Brain microvascular endothelial cell (primary cell): Measurements from ENCODE around the gene ITGB8.

Source experiments
- DNase-seq: peaks from one replicate; pipeline ENCODE4 v3.0.0-alpha.2; 2020
- H3K27ac ChIP-seq: fragments of 250-450 bp; sonication (Bioruptor Pico); 2 replicates; pipeline ENCODE4 v1.5.1; 2020; ENCODE audit warnings: mild to moderate bottlenecking, moderate library complexity
- H3K27me3 ChIP-seq: fragments of 250-450 bp; sonication (Bioruptor Pico); replicated peaks from 2 replicates; pipeline ENCODE4 v1.5.1; 2020; ENCODE audit warnings: mild to moderate bottlenecking
- H3K36me3 ChIP-seq: fragments of 250-450 bp; sonication (Bioruptor Pico); replicated peaks from 2 replicates; pipeline ENCODE4 v1.5.1; 2020; ENCODE audit warnings: mild to moderate bottlenecking
- H3K4me3 ChIP-seq: 2 replicates; pipeline ENCODE4 v1.5.1; 2011; ENCODE audit warnings: low read depth, mild to moderate bottlenecking, control low read depth, low read length, moderate library complexity
- CTCF ChIP-seq: IDR thresholded peaks from 2 replicates; pipeline ENCODE4 v1.5.1; 2011; ENCODE audit warnings: low read depth, mild to moderate bottlenecking, moderate library complexity, low read length, control low read depth, inconsistent platforms; ENCODE audit errors: missing control alignments
- in situ Hi-C: cut with HindIII; loops from 2 replicates; pipeline ENCODE4 v1.10.0; 2017; ENCODE audit warnings: low sequenced_read_pairs, low pct_ligation_motif_present

ITGB8 gene

GRCh38 chr7:20393021-20393610, 62.4 kb downstream of the ITGB8 start:
- no peak for TF ChIP-seq CTCF
- no peaks in the 10 kb centered on the region for H3K27me3 ChIP-seq
- DNase-seq, result no peak
- H3K4me3 ChIP-seq, result no peak overlapping the region
- no peak overlapping the region for H3K27ac ChIP-seq
- in situ Hi-C loops, result no loop called here
- no peaks in the 10 kb centered on the region for H3K36me3 ChIP-seq

- Histone ChIP-seq H3K27me3 (no peaks in the 10 kb centered on the region), H3K4me3 (no peak overlapping the region), H3K27ac (no peak overlapping the region), H3K36me3 (no peaks in the 10 kb centered on the region)
- no peak for DNase-seq
- no peak for TF ChIP-seq CTCF
- in situ Hi-C loops, result no loop called here
Observed at GRCh38 chr7:20393616-20394015, 62.9 kb downstream of the ITGB8 start.

GRCh38 chr7:20394284-20394683, 63.6 kb downstream of the ITGB8 start:
- TF ChIP-seq CTCF, result no peak
- no peaks in the 10 kb centered on the region for H3K27me3 ChIP-seq
- H3K27ac ChIP-seq, result no peak overlapping the region
- in situ Hi-C loops, result no loop called here
- H3K4me3 ChIP-seq, result no peak overlapping the region
- DNase-seq, result no peak
- no peaks in the 10 kb centered on the region for H3K36me3 ChIP-seq

- H3K36me3 ChIP-seq, result no peaks in the 10 kb centered on the region
- no peak for DNase-seq
- in situ Hi-C loops, result no loop called here
- no peak overlapping the region for H3K27ac ChIP-seq
- no peak for TF ChIP-seq CTCF
- no peaks in the 10 kb centered on the region for H3K27me3 ChIP-seq
- H3K4me3 ChIP-seq, result no peak overlapping the region
Observed at GRCh38 chr7:20395104-20395503, 64.4 kb downstream of the ITGB8 start.

- no peak overlapping the region for H3K27ac ChIP-seq
Observed at GRCh38 chr7:20395511-20395910, 64.8 kb downstream of the ITGB8 start.

More at GRCh38 chr7:20395511-20395910, 64.8 kb downstream of the ITGB8 start:
- in situ Hi-C loops, result no loop called here
- Histone ChIP-seq H3K36me3 (no peaks in the 10 kb centered on the region), H3K4me3 (no peak overlapping the region), H3K27me3 (no peaks in the 10 kb centered on the region)
- DNase-seq, result no peak
- no peak for TF ChIP-seq CTCF
